ENCODE data around the gene SLBP.

- TF ChIP-seq POLR2A (IDR thresholded peaks at IDR 0.05; ENCODE audit: low read length) (no peak), GATA1 (IDR thresholded peaks at IDR 0.05; ENCODE audit: low read depth, low read length) (no peak)
Observed at GRCh38 chr4:1643971-1644735, 68.0 kb downstream of the SLBP start.
